ENCODE data around the gene RUFY2.
"Not testable (repeated sequence)": the region's sequence is repeated elsewhere in the genome, so short reads cannot be mapped to it uniquely, and the experiment has no call there.

Gene RUFY2

GRCh38 chr10:68406815-68407548, at the start of gene RUFY2:
RUFY2 (minus strand) TSS chr10:68407277; CDS start chr10:68407189, 88 bp downstream.
- peak; percentile 44 for DNase-seq

- DNase-seq, result not testable (repeated sequence)
These were observed 42.6 kb upstream of the RUFY2 start for GRCh38 chr10:68449698-68450097.

- DNase-seq, result no peak
These were observed 39.1 kb upstream of the RUFY2 start for GRCh38 chr10:68446179-68446578.

- DNase-seq, result no peak
These were observed 35.9 kb upstream of the RUFY2 start for GRCh38 chr10:68442971-68443370.

GRCh38 chr10:68440898-68441297, 33.8 kb upstream of the RUFY2 start:
- no peak for DNase-seq

- no peak for DNase-seq
These were observed 28.7 kb upstream of the RUFY2 start for GRCh38 chr10:68435803-68436202.

GRCh38 chr10:68434657-68435056, 27.6 kb upstream of the RUFY2 start:
- DNase-seq, result no peak

GRCh38 chr10:68428396-68429104, 21.5 kb upstream of the RUFY2 start:
- DNase-seq, result no peak

- DNase-seq, result no peak
These were observed 17.5 kb upstream of the RUFY2 start for GRCh38 chr10:68424454-68425014.

- DNase-seq, result no peak
These were observed 16.4 kb upstream of the RUFY2 start for GRCh38 chr10:68423522-68423921.

- no peak for DNase-seq
These were observed 12.3 kb upstream of the RUFY2 start for GRCh38 chr10:68419376-68419775.

GRCh38 chr10:68408898-68409518, 1.9 kb upstream of the RUFY2 start:
- DNase-seq, result no peak

GRCh38 chr10:68406111-68406814, 814 bp downstream of the RUFY2 start:
- peak; percentile 5 for DNase-seq

GRCh38 chr10:68403701-68404100, 3.4 kb downstream of the RUFY2 start:
- DNase-seq, result no peak

- no peak for DNase-seq
These were observed 4.8 kb downstream of the RUFY2 start for GRCh38 chr10:68402276-68402675.

GRCh38 chr10:68397005-68397404, 10.1 kb downstream of the RUFY2 start:
- DNase-seq, result no peak

GRCh38 chr10:68385740-68386139, 21.3 kb downstream of the RUFY2 start:
- DNase-seq, result no peak

GRCh38 chr10:68371604-68372003, 35.5 kb downstream of the RUFY2 start:
- DNase-seq, result no peak

- DNase-seq, result no peak
These were observed 40.0 kb downstream of the RUFY2 start for GRCh38 chr10:68367121-68367520.

GRCh38 chr10:68366600-68366999, 40.5 kb downstream of the RUFY2 start:
- no peak for DNase-seq

GRCh38 chr10:68365611-68366010, 41.5 kb downstream of the RUFY2 start:
- DNase-seq, result no peak

- DNase-seq, result no peak
These were observed 42.8 kb downstream of the RUFY2 start for GRCh38 chr10:68364101-68364886.

Measured in NCI-H2171 (cell line).